Activated CD8-positive, alpha-beta memory T cell treated with anti-CD3 and anti-CD28 coated beads for 48 hours (primary cell): ENCODE measurements around the gene CFAP210.

ENCODE experiments used
- DNase-seq, 3 experiments: peaks; one replicate each; pipeline ENCODE4 v3.0.0-alpha.2; 2020; ENCODE audit warnings: low read depth in 2 of 3, low spot score in 2 of 3

CFAP210 gene

GRCh38 chr2:169673921-169674320 lies 20.3 kb downstream of the CFAP210 start:
- no peak for DNase-seq

GRCh38 chr2:169673106-169673505 lies 21.1 kb downstream of the CFAP210 start:
- no peak for DNase-seq

GRCh38 chr2:169672406-169672805 lies 21.8 kb downstream of the CFAP210 start:
- DNase-seq: no peak

- no peak for DNase-seq
Observed at GRCh38 chr2:169670937-169671336, 23.3 kb downstream of the CFAP210 start.

- no peak for DNase-seq
Observed at GRCh38 chr2:169670215-169670651, 24.0 kb downstream of the CFAP210 start.

GRCh38 chr2:169667583-169667982 lies 26.6 kb downstream of the CFAP210 start:
- DNase-seq: no peak

GRCh38 chr2:169664978-169665930 lies 29.0 kb downstream of the CFAP210 start:
- DNase-seq: no peak

GRCh38 chr2:169664600-169664977 lies 29.6 kb downstream of the CFAP210 start:
- no peak for DNase-seq

GRCh38 chr2:169663247-169663646 lies 31.0 kb downstream of the CFAP210 start:
- no peak for DNase-seq

- no peak for DNase-seq
Observed at GRCh38 chr2:169662744-169663143, 31.5 kb downstream of the CFAP210 start.

GRCh38 chr2:169661265-169661664 lies 32.9 kb downstream of the CFAP210 start:
- DNase-seq: no peak

- no peak for DNase-seq
Observed at GRCh38 chr2:169659320-169659719, 34.9 kb downstream of the CFAP210 start.

- DNase-seq: no peak
Observed at GRCh38 chr2:169658877-169659276, 35.3 kb downstream of the CFAP210 start.

GRCh38 chr2:169656164-169656563 lies 38.0 kb downstream of the CFAP210 start:
- no peak for DNase-seq

GRCh38 chr2:169653636-169654035 lies 40.6 kb downstream of the CFAP210 start:
- DNase-seq: no peak

- no peak for DNase-seq
Observed at GRCh38 chr2:169649278-169649677, 44.9 kb downstream of the CFAP210 start.

- DNase-seq: no peak
Observed at GRCh38 chr2:169647496-169647895, 46.7 kb downstream of the CFAP210 start.

- DNase-seq: no peak
Observed at GRCh38 chr2:169644173-169644572, 50.0 kb downstream of the CFAP210 start.

GRCh38 chr2:169641464-169641863 lies 52.7 kb downstream of the CFAP210 start:
- DNase-seq: no peak

- DNase-seq: no peak
Observed at GRCh38 chr2:169640104-169640503, 54.1 kb downstream of the CFAP210 start.

- DNase-seq: no peak
Observed at GRCh38 chr2:169637620-169638019, 56.6 kb downstream of the CFAP210 start.

GRCh38 chr2:169636440-169637097 lies 57.6 kb downstream of the CFAP210 start:
- DNase-seq: no peak
